ENCODE data around the gene RUFY4. TPM values are rescaled to one million over a fixed set of nuclear protein-coding genes. Genes with fewer than 3 reads are reported as not detected.
A peak's percentile ranks its signal among the peaks of the same experiment; 100 is the strongest.
"Not testable (repeated sequence)": the region's sequence is repeated elsewhere in the genome, so short reads cannot be mapped to it uniquely, and the experiment has no call there.

RUFY4 gene
- total RNA-seq, 1 donor from 2014 or later = 1.8 TPM

DNA sequence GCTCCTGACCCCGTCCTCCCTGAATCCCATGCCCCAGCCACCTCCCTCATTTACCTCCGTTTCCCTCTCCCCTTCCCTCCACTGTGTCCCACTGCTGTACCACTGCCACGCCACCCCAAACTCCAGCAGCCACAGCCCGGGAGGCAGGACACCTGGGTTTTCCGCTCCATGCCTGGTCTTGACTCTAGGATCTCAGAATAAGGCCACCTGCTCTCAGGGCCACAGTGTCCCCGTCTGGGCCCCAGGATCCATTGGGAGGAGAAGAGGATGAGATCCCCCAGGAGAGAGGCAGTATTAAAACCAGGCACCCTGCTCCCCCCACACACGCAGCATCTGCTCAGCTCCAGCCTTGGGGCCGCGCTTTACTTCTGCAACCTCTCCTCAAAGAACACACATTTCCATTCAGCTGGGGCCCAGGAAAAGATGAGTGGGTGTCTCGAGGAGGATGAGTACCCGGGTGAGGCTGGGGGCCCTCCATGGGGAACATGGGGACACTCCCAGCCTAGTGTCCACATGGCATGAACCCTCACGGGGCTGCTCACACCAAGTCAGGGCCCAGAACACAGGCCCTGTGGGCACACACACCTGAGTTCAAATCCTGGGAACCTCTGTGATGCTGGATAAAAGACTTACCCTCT lies 33.5 kb upstream of the RUFY4 start:
- Mint-ChIP-seq H3K9me3 (peaks cover 7% of the 10 kb centered on the region), H3K27ac (peak overlapping the region; percentile 75), H3K36me3 (ENCODE audit: low read depth) (no peaks in the 10 kb centered on the region), H3K4me3 (peak overlapping the region; percentile 72), H3K27me3 (peaks cover 3% of the 10 kb centered on the region), H3K4me1 (peaks cover 30% of the 10 kb centered on the region)
- intact Hi-C loops (cut with micrococcal nuclease) = loop anchor here (1.0 kb wide), 1 partner anchor 33 kb away; no protein-coding TSS in a partner anchor
- no peak for DNase-seq

GRCh38 chr2:218036371-218036770 lies 32.7 kb upstream of the RUFY4 start:
- Mint-ChIP-seq H3K4me1 (peaks cover 37% of the 10 kb centered on the region), H3K4me3 (peak overlapping the region; percentile 72), H3K9me3 (peaks cover 10% of the 10 kb centered on the region), H3K27ac (peak overlapping the region; percentile 15), H3K36me3 (ENCODE audit: low read depth) (no peaks in the 10 kb centered on the region), H3K27me3 (peaks cover 3% of the 10 kb centered on the region)
- intact Hi-C loops (cut with micrococcal nuclease) = no loop called here
- DNase-seq = no peak

- intact Hi-C loops (cut with micrococcal nuclease) = no loop called here
- peaks cover 42% of the 10 kb centered on the region for H3K4me1 Mint-ChIP-seq
- no peak overlapping the region for H3K4me3 Mint-ChIP-seq
- H3K27me3 Mint-ChIP-seq = peaks cover 3% of the 10 kb centered on the region
- H3K36me3 Mint-ChIP-seq (ENCODE audit: low read depth) = peaks cover 6% of the 10 kb centered on the region
- no peak for DNase-seq
- H3K9me3 Mint-ChIP-seq = peaks cover 10% of the 10 kb centered on the region
- H3K27ac Mint-ChIP-seq = no peak overlapping the region
These were observed 29.9 kb upstream of the RUFY4 start for GRCh38 chr2:218039171-218039570.

DNA sequence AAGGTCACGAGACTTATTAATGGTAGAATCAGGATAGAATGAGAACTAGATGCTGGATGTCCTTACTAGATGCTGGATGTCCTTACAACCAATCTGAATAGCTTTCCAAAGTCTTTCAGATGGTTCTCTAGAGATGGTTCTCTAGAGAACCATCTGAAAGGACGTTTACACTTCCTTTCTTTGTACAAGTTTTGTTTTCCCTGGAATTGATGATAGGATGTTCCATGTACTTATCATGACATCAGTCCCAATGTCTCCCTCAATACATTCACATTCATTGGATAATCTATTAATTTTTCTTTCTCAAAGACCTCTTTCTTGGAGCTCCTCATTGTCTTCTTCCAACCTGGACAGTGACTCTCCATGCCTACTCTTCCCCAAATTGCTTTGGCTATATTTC lies 28.2 kb upstream of the RUFY4 start:
- Mint-ChIP-seq H3K27ac (no peak overlapping the region), H3K4me1 (peaks cover 36% of the 10 kb centered on the region), H3K36me3 (ENCODE audit: low read depth) (peaks cover 13% of the 10 kb centered on the region), H3K27me3 (peaks cover 3% of the 10 kb centered on the region), H3K9me3 (peaks cover 18% of the 10 kb centered on the region), H3K4me3 (no peak overlapping the region)
- intact Hi-C loops (cut with micrococcal nuclease) = no loop called here
- DNase-seq = no peak

GRCh38 chr2:218041302-218042168 lies 27.5 kb upstream of the RUFY4 start:
- intact Hi-C loops (cut with micrococcal nuclease) = no loop called here
- Mint-ChIP-seq H3K27me3 (peaks cover 3% of the 10 kb centered on the region), H3K36me3 (ENCODE audit: low read depth) (peaks cover 13% of the 10 kb centered on the region), H3K4me1 (peaks cover 34% of the 10 kb centered on the region), H3K27ac (peak overlapping the region; percentile 35), H3K9me3 (peaks cover 18% of the 10 kb centered on the region), H3K4me3 (no peak overlapping the region)
- no peak for DNase-seq

- intact Hi-C loops (cut with micrococcal nuclease) = no loop called here
- no peak for DNase-seq
- Mint-ChIP-seq H3K27ac (no peak overlapping the region), H3K4me3 (no peak overlapping the region), H3K36me3 (ENCODE audit: low read depth) (peaks cover 13% of the 10 kb centered on the region), H3K4me1 (peaks cover 32% of the 10 kb centered on the region), H3K9me3 (peaks cover 18% of the 10 kb centered on the region), H3K27me3 (peaks cover 3% of the 10 kb centered on the region)
These were observed 26.0 kb upstream of the RUFY4 start for GRCh38 chr2:218043100-218043499.

DNA sequence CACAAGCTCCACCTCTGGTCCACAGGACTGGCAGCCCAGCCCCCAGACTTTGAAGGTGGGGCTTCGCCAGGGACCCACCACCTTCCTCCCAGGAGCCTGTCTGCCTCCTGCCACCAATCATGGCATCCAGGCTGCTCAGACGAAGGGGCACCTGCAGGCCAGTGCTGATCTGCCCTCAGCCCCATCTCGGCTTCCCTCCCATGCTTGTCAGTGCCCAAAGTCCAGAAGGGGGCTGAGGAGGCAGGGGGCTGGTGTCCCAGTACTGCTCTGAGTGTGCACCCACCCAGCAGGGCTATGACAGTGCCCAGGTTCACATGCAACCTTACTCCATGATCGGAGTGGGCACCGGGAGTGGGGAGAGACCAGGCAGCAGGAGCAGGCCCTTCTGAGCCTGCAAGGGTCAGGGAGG lies 25.3 kb upstream of the RUFY4 start:
- Mint-ChIP-seq H3K4me1 (peaks cover 28% of the 10 kb centered on the region), H3K36me3 (ENCODE audit: low read depth) (peaks cover 13% of the 10 kb centered on the region), H3K27ac (no peak overlapping the region), H3K4me3 (no peak overlapping the region), H3K27me3 (peaks cover 5% of the 10 kb centered on the region), H3K9me3 (peaks cover 18% of the 10 kb centered on the region)
- intact Hi-C loops (cut with micrococcal nuclease) = no loop called here
- DNase-seq = no peak

GRCh38 chr2:218044599-218044998 lies 24.5 kb upstream of the RUFY4 start:
- H3K27ac Mint-ChIP-seq; H3K27me3 Mint-ChIP-seq; H3K4me3 Mint-ChIP-seq; DNase-seq; intact Hi-C loops (cut with micrococcal nuclease): not testable (repeated sequence)
- peaks cover 21% of the 10 kb centered on the region for H3K4me1 Mint-ChIP-seq
- peaks cover 13% of the 10 kb centered on the region for H3K36me3 Mint-ChIP-seq (ENCODE audit: low read depth)
- H3K9me3 Mint-ChIP-seq = peaks cover 18% of the 10 kb centered on the region

GRCh38 chr2:218046238-218046637 lies 22.8 kb upstream of the RUFY4 start:
- Mint-ChIP-seq H3K27ac (no peak overlapping the region), H3K4me3 (no peak overlapping the region), H3K36me3 (ENCODE audit: low read depth) (peaks cover 20% of the 10 kb centered on the region), H3K27me3 (peaks cover 6% of the 10 kb centered on the region), H3K9me3 (peaks cover 13% of the 10 kb centered on the region), H3K4me1 (peaks cover 8% of the 10 kb centered on the region)
- intact Hi-C loops (cut with micrococcal nuclease) = no loop called here
- no peak for DNase-seq

- Mint-ChIP-seq H3K36me3 (ENCODE audit: low read depth) (peaks cover 16% of the 10 kb centered on the region), H3K4me3 (no peak overlapping the region), H3K27ac (no peak overlapping the region), H3K27me3 (peaks cover 6% of the 10 kb centered on the region), H3K4me1 (no peaks in the 10 kb centered on the region), H3K9me3 (peaks cover 13% of the 10 kb centered on the region)
- no peak for DNase-seq
- intact Hi-C loops (cut with micrococcal nuclease) = no loop called here
These were observed 21.4 kb upstream of the RUFY4 start for GRCh38 chr2:218047536-218048225.

- Mint-ChIP-seq H3K27ac (no peak overlapping the region), H3K9me3 (peaks cover 5% of the 10 kb centered on the region)
- intact Hi-C loops (cut with micrococcal nuclease) = no loop called here
These were observed 17.1 kb upstream of the RUFY4 start for GRCh38 chr2:218051903-218052302.

DNA sequence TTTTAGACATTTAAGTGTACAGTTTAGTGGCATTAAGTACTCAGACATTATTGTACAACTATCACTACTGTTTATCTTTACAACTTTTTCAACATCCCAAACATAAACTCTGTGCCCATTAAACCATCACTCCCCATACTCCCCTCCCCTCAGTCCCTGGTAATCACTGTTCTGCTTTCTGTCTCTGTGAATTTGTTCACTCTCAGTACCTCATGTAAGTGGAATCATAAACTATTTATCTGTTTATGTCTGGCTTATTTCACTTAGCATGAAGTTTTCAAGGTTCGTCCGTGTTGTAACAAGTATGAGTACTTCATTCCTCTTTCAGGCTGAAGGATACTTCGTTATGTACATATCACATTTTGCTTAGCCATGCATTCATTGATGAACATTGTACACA lies 9.8 kb upstream of the RUFY4 start:
- intact Hi-C loops (cut with micrococcal nuclease) = no loop called here
- H3K4me3 Mint-ChIP-seq = no peak overlapping the region
- H3K4me1 Mint-ChIP-seq = no peaks in the 10 kb centered on the region
- H3K9me3 Mint-ChIP-seq = no peaks in the 10 kb centered on the region
- DNase-seq = no peak
- peaks cover 4% of the 10 kb centered on the region for H3K36me3 Mint-ChIP-seq (ENCODE audit: low read depth)
- no peak overlapping the region for H3K27ac Mint-ChIP-seq
- peaks cover 18% of the 10 kb centered on the region for H3K27me3 Mint-ChIP-seq

More at GRCh38 chr2:218051903-218052302, 17.1 kb upstream of the RUFY4 start:
- H3K4me3 Mint-ChIP-seq = no peak overlapping the region
- peaks cover 11% of the 10 kb centered on the region for H3K36me3 Mint-ChIP-seq (ENCODE audit: low read depth)
- no peak for DNase-seq
- H3K4me1 Mint-ChIP-seq = no peaks in the 10 kb centered on the region
- peaks cover 14% of the 10 kb centered on the region for H3K27me3 Mint-ChIP-seq

DNA sequence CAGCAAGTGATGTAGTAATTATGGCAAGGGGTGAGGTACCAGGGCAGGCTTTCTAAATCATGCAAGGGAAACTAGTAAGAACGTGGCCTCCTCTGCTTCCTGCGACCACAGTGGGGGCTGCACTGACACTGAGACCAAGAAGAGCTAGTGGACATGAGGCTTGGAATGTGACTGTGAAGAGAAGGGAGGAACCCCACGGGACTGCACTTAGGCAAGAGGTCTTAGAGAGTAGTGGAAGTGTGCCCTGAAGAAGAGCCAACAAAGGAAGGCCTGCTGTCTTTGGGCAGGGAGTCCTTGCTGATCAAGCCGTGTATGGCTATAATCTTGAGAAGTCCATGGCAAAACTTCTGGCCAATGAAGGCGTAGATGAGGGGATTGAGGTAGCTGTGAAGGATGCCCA lies 8.9 kb upstream of the RUFY4 start:
- no peaks in the 10 kb centered on the region for H3K9me3 Mint-ChIP-seq
- H3K4me3 Mint-ChIP-seq = no peak overlapping the region
- H3K27ac Mint-ChIP-seq = no peak overlapping the region
- peaks cover 4% of the 10 kb centered on the region for H3K36me3 Mint-ChIP-seq (ENCODE audit: low read depth)
- no peak for DNase-seq
- no peaks in the 10 kb centered on the region for H3K4me1 Mint-ChIP-seq
- intact Hi-C loops (cut with micrococcal nuclease) = no loop called here
- peaks cover 18% of the 10 kb centered on the region for H3K27me3 Mint-ChIP-seq

Measured in activated CD4-positive, alpha-beta T cell treated with anti-CD3 and anti-CD28 coated beads, Interleukin-2, amount 10 ng/mL, durations not matched to agents 24 days and 14 days (primary cell).